GM18498 (cell line): ENCODE results near the gene LIMS2.

Experiments
- ATAC-seq: cut with Tn5 transposase; IDR thresholded peaks from one replicate; pipeline ENCODE4 v1.9.1; 2021; ENCODE audit warnings: mild to moderate bottlenecking, moderate library complexity; ENCODE audit not compliant: unreplicated experiment

The LIMS2 gene

DNA sequence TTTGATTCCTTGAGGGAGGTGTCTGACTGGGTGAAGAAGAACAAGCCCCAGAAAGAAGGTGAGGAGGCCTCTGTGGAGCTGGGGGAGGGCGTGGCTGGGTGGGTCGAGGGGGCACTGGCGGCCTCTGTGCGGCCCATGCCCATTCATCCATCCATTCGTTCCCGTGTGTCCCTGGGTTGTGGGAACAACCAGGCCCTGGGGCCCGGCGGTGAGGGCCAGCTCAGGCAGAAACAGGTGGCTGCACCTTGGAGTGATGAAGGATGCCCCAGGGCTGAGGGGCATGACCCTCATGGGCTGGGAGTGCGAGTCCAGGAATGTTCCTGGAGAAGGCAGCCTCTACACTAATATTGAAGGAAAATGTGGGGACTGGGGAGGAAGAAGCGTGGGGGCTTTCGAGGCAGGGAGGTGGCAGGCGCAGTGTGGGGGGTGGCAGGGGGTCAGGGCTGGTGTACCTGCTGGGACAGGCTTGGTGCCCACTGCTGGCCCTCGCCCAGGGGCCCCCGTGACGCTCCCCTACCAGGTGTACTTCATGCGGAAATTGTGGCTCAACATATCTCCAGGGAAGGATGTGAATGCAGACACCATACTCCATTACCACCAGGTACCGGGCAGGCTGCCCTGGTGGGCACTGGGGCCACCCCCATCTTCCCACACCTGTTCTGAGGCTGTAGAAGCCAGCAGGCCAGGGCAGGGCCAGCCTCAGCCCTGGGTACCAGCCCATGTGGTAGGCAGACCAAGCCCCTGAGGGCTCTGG, 40.5 kb downstream of the LIMS2 start:
- no peak for ATAC-seq

DNA sequence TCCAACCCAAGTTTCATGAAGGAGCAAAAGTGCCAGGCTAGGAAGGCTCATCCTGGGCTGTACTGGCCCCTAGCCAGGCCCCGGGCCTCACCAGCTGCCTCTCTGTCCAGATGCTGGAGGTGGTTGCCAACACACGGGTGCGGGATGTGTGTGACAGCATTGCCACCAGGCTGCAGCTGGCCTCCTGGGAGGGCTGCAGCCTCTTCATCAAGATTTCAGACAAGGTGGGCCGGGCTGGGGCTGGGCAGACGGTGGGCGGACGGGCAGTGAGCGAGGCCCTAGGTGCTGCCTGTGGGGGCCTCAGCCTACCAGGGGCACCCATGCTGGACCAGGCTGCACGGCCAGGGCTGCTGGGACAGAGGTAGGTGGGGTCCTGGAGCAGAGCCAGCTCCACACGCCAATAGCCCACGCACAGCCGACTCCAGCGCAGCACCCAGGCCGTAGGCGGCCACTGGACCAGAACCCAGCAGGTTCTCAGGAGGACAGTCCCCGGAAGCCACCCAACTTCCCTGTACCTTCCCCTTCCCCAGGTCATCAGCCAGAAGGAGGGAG, 41.2 kb downstream of the LIMS2 start:
- ATAC-seq, result no peak

- no peak for ATAC-seq
Observed at GRCh38 chr2:127633556-127634065, 41.7 kb downstream of the LIMS2 start.

- ATAC-seq, result peak; percentile 60
Observed at GRCh38 chr2:127632592-127633489, 42.5 kb downstream of the LIMS2 start.

GRCh38 chr2:127631997-127632581, 43.2 kb downstream of the LIMS2 start:
- ATAC-seq, result no peak

DNA sequence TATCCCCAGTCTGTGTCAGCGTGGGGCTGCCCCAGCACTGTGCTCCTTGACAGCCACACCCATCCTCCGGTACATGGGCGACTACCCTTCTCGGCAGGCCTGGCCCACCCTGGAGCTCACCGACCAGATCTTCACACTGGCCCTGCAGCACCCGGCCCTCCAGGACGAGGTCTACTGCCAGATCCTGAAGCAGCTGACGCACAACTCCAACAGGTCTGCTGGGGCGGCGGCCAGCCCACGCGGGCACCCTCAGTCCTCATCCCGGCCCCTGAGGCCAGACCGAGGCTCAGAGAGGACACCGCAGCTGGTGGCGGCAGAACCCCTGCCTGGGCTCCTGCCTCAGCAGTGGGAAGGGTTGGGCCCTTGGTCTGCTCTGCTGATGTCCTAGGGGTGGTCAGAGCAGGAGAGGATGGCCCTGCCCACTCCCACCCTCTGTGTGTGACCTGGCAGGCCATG, 43.8 kb downstream of the LIMS2 start:
- ATAC-seq, result no peak

- ATAC-seq, result no peak
Observed at GRCh38 chr2:127630864-127631540, 44.3 kb downstream of the LIMS2 start.

- no peak for ATAC-seq
Observed at GRCh38 chr2:127630096-127630863, 45.0 kb downstream of the LIMS2 start.

GRCh38 chr2:127629637-127630036, 45.7 kb downstream of the LIMS2 start:
- ATAC-seq, result no peak

DNA sequence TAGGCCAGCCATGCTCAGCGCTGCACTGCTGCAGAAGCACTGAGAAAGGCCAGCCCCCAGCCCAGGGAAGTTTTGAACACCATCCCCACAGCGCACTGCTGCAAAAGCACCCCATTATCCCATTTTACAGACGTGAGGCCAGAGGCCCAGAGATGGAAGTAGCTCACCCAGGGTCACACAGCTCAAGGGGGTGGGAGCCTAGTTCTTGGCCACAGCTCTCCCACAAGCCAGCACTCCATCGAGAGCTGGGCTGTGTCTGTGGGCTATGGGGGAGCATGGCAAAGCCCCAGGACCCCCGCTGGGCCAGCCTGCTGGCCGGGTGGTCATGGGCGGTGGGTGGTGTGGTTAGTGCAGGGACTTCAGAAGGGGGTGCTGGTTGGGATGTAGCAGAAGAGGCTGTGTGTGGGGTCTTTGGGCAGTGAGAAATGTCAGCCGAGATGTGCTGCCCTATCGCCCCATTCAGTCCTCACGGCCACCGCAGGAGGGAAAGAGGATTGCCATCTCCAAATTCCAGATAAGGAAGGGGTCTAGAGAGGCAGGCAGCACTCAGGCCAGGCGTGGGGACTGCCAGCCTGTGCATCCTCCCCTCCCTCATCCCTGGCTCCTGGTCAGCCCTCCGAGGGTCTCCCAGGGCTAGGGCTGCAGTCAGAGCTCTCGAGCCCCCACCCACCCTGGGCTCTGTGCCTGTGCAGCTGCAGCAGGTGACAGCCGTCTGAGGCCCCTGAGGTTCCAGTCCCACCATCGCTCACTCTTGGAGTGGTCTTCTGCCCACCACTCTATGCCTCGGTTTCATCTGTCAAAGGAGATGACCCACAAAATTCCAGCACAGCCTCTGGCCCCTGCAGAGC, 46.3 kb downstream of the LIMS2 start:
- no peak for ATAC-seq

DNA sequence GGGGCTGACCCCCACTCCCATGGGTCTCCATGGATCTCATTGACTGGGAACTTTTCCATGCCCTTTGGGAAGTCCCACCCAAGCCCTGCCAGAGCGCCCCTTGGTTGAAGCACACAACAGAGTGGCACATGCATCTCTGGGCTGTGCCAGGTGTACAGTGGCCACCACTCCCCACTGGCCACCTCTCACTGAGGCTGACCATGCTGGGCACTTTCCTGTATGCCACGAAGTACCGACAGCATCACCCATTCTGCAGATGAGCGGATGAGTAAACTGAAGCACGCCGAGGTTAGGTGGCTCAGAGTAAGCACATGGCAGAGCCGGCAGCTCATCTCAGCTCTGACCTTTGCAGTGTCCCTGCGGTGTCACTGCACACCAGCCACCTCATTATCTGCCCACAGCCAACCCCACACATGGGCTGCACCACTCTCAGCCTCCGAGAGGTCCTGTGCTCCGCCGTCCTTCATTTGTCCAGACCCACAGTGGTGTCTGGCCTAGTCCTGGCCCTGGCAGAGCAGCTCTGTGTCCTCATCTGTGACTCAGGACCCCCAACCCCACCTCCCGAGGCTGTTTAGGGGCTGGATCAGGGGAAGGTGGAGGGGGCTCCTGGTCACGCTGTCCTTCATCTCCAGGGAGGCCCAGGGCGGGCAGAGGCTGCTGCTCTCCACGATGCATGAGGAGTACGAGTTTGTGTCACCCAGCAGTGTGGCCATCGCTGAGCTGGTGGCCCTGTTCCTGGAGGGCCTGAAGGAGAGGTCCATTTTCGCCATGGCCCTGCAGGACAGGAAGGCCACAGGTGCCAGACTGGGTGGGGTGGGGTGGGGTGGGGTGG, 47.4 kb downstream of the LIMS2 start:
- ATAC-seq, result no peak

GRCh38 chr2:127626917-127627739, 48.2 kb downstream of the LIMS2 start:
- ATAC-seq, result no peak

DNA sequence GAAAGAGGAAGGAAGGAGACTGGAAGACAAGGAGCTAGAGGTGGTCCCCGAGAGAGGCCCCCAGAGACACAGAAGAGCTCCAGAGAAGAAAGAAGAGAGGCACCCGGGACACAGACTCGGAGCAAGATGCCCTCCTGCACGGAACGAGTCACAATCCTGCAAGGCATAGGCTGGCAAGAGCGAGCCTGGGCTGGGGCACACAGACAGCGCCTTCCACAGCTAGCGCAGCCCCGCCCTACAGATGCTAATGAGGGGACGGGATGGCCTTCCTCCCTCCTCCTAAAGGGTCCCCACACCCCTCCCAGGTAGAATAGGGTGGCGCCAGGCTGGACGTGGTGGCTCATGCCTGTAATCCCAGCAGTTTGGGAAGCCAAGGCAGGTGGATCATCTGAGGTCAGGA, 49.2 kb downstream of the LIMS2 start:
- no peak for ATAC-seq

DNA sequence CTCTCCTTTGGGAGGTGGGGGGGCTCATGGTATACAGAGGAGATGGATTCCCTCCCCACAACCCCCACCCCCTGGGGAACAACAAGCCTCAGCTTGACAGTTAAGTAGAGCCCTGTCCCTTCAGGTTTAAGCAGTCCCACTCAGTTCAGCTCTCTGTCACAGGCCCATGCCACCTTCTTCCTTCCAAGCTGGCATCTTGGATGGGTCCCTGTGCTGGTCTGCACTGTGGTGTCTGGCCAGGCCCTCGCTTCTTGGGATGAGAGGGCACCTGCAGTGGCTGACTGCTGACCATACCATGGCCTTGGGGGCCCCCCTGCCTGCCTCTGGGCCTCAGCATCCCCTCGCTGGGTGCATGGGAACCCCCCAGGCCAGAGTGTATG, 49.8 kb downstream of the LIMS2 start:
- ATAC-seq, result no peak

DNA sequence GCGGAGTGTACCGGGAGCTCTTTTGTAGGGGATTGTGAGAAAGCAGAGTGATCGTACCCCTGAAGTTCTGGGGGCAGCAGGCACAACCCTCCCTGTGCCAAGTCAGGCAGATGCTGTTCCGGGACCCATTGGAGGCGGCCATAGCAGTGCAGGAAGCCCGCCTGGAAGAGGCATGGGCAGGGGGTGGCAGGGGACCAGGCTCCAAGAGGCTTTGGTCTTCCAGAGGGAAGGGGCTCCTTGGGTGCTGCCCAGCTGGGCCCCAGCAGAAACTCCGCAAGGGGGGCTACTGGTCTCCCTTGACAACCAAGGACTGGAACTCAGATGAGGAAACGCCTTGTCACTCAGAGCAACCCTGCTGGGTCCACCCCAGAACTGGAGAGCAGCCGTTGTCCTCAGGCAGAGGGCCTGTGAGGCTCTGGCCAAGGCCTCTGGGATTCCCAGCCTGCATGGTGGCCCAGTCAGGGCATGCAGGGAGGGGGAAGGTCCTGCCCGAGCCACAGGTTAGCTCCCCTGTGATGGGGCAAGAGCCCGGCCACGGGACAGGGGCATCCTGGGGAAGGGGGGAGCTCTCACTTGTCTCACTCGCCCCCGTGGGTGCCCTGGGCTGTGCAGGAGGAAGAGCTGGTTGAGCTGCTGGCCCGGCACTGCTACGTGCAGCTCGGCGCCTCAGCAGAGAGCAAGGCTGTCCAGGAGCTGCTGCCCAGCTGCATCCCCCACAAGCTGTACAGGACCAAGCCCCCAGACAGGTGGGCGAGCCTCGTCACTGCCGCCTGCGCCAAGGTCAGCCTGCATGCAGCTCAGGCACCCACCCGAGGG, 50.4 kb downstream of the LIMS2 start:
- ATAC-seq, result no peak

DNA sequence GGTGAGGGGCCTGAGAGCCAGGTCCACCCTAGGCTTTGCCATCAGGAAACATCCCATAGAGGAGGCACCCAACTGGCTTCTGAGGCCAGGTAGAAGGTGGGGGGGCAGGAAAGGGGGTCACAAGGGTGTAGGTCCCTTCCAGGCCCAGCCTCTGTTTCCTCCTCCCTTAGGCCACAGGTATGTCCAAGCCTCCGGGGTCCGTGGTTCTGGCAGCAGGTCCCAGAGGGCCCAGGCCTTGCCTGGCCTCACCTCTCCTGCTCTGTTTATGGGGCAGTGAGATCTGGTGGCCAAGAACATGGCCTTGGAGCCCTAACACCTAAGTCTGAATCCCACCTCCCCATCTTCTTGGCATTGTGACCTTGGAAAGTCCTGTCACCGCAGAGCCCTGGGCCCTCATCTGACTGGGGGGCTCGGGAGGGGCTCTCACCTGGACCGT, 51.0 kb downstream of the LIMS2 start:
- ATAC-seq, result no peak
